ENCODE data around the gene TUBB4B.

TUBB4B gene

DNA sequence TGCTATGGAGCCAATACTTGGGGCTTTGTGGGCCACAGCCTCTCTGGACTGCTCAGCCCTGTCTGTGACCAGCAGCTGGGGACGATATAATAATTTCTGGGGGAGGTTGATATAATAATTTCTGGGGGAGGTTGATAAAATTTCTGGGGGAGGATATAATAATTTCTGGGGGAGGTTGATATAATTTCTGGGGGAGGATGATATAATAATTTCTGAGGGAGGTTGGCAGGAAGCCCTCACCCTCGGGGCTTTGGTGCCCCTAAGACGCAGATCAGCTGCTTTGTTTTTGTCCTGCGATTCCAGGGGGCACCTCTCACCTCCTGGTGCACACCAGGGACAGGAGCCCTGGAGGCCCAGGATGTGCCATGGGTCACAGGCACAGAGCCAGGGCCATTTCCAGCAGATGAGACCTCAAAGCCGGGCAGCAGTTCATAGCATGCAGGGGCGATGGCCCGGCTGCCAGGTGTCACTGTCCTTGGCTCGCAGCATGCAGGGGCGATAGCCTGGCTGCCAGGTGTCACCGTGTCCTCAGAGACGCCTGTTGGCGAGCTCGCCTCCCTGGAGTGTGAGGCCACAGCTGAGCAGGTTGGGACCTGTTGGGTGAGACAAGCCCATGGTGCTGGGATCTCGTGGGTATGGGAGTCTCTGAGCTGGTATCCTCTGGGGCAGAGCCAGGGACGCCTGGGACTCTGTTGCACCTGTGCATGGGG is 32.7 kb downstream of the TUBB4B start:
- peaks cover 9% of the 10 kb centered on the region for H3K36me3 Mint-ChIP-seq
- H3K9me3 Mint-ChIP-seq (ENCODE audit: low read depth), result no peaks in the 10 kb centered on the region
- no peak overlapping the region for H3K27ac Mint-ChIP-seq
- H3K27me3 Mint-ChIP-seq, result no peaks in the 10 kb centered on the region
- peaks cover 14% of the 10 kb centered on the region for H3K4me1 Mint-ChIP-seq (ENCODE audit: low read depth)
- no peak overlapping the region for H3K4me3 Mint-ChIP-seq

DNA sequence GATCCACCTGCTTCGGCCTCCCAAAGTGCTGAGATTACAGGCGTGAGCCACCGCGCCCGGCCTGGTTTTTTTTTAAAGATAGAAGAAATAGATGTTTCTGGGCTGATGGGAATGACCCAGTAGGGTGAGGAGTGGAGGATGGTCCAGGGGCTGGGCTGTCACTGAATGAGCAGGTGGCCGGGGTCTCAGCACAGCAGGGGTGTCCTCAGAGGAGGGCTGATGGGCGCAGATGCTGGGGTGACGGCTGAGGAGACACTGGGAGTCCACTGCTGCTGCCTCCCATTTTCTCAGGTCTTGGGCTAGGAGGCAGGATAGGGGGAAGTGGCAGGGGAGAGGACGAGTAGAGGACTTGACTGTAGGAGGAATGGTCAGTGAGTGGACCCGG is 34.1 kb downstream of the TUBB4B start:
- Mint-ChIP-seq H3K36me3 (no peaks in the 10 kb centered on the region), H3K27me3 (no peaks in the 10 kb centered on the region), H3K27ac (no peak overlapping the region), H3K4me1 (ENCODE audit: low read depth) (peaks cover 14% of the 10 kb centered on the region), H3K9me3 (ENCODE audit: low read depth) (no peaks in the 10 kb centered on the region), H3K4me3 (no peak overlapping the region)

DNA sequence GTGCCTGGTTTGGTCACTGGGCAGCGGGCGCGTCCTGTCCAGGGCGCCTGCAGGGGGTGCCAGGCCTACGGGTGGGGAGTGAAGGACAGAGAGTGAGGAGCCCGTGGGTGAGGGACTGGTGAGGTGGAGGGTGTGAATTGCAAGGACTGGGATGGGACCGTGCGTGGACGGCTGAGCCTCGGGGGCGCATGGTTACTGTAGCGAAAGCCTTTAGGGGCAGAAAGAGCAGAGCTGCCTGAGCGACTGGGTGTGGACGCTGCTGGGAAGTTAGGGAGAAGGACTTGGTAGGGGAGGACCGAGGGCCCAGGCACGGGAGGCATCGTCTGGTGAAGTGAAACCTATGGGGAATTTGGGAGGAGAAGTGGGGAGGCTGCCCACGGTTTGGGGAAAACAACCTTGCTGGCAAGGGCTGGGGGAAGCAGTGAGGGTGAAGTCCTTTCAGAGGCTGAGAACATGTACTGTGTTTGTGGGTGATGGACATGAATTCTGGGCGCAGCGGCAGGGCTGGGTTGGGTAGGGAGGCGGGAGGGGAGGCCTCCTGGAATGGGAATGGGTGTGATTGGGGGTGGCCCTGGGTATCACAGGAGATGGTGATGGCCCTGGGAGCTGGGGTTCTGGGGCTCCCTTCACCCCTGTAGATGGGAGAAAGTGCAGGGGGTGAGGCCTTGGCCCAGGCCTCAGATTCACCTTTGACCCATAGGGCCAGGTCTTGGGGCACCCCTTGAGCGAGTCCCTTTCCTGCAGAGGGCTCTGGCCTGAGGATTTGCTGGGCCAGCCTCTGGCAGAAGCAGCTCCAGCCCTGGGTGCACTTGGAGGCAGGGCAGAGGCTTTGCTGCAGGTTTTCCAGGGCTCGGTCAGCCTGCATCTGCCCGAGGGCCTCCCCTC is 34.7 kb downstream of the TUBB4B start:
- no peak overlapping the region for H3K4me3 Mint-ChIP-seq
- peaks cover 14% of the 10 kb centered on the region for H3K4me1 Mint-ChIP-seq (ENCODE audit: low read depth)
- peak overlapping the region; percentile 28 for H3K27ac Mint-ChIP-seq
- H3K27me3 Mint-ChIP-seq, result no peaks in the 10 kb centered on the region
- no peaks in the 10 kb centered on the region for H3K36me3 Mint-ChIP-seq
- H3K9me3 Mint-ChIP-seq (ENCODE audit: low read depth), result no peaks in the 10 kb centered on the region

DNA sequence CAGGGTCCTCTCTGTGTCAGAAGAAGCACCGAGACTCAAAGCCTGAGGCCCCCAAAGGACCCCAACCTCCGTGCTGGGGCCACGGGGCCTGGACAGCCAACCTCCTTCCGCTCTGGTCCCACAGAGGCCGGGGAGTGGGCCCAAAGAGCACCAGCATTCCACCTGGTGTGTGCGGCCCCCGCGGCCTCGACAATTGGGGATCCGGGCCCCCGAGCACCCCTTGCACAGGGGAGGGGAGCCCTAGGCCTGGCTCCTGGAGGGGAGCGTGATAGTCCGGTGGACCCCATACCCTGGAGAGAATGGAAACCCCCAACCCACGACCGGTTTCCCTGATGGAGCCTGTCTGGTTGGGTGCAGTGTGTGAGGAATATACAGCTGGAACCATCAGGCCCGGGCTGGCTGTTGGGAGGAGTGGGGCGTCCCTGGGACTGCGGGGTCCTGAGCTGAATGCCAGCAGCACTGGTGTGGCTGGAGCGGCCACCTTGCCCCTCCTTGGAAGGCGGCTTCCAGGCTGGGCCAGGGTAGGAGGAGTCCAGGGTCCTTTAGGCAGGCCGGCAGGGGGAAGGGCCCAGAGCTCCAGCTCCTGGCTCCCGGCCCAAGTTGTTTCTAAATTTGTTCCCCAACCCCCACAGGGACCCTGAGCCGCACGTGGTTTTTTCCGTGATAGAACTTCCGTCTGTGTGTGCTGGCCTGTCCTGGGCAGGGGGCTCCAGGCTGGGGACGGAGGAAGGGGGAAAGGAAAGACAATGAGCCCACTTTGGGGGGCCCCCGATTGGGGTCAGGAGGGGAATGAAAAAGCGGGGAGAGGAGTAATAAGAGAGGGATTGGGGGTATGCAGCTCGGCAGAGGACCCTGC is 35.6 kb downstream of the TUBB4B start:
- Mint-ChIP-seq H3K4me1 (ENCODE audit: low read depth) (peaks cover 8% of the 10 kb centered on the region), H3K27me3 (no peaks in the 10 kb centered on the region), H3K4me3 (peak overlapping the region; percentile 58), H3K9me3 (ENCODE audit: low read depth) (no peaks in the 10 kb centered on the region), H3K27ac (no peak overlapping the region), H3K36me3 (no peaks in the 10 kb centered on the region)

DNA sequence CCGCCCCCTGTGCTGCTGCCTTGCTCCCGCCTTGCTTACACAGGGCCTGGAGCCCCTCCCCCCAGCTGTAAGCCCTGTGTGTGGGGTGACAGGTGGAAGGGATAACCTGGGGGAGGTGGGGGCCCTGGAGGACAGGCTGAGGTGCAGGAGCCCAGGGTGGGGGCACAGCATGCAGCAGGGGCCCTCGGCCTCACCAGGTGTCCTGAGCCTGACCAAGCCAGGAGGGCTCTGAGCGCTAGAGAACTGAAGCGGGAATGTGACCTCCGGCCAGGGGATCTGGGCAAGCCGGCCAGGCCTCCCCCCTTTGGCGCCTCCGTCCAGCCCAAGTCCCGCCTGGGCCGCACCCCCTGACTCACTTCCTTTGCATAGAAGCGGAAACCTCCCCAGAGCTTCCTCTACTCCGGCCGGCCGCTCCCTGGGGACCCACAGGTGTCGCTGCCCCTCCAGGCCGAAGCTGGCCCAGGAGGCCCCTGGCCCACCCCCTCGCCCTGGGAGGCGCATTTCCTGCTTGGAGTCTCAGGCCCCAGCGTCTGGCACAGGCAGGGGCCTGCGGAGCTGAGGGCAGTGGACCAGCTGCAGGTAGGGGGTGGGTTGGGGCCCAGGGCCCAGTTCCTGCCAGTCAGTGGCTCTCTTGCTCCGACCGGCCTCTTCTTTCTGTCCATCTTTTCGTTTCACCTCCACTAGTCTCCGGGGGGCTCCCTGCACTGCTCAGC is 36.4 kb downstream of the TUBB4B start, which contains the start of gene TOR4A:
TSS of gene TOR4A (plus strand) at position 398 of the 713 bp plus-strand sequence. CDS start 964 bp downstream, outside the sequence.
- peak within 1 kb of the TSS; percentile 69 for H3K4me3 Mint-ChIP-seq
- no peaks in the 10 kb centered on the region for H3K9me3 Mint-ChIP-seq (ENCODE audit: low read depth)
- H3K36me3 Mint-ChIP-seq, result no peaks in the 10 kb centered on the region
- peaks cover 8% of the 10 kb centered on the region for H3K4me1 Mint-ChIP-seq (ENCODE audit: low read depth)
- H3K27me3 Mint-ChIP-seq, result no peaks in the 10 kb centered on the region
- no peak within 1 kb of the TSS for H3K27ac Mint-ChIP-seq

DNA sequence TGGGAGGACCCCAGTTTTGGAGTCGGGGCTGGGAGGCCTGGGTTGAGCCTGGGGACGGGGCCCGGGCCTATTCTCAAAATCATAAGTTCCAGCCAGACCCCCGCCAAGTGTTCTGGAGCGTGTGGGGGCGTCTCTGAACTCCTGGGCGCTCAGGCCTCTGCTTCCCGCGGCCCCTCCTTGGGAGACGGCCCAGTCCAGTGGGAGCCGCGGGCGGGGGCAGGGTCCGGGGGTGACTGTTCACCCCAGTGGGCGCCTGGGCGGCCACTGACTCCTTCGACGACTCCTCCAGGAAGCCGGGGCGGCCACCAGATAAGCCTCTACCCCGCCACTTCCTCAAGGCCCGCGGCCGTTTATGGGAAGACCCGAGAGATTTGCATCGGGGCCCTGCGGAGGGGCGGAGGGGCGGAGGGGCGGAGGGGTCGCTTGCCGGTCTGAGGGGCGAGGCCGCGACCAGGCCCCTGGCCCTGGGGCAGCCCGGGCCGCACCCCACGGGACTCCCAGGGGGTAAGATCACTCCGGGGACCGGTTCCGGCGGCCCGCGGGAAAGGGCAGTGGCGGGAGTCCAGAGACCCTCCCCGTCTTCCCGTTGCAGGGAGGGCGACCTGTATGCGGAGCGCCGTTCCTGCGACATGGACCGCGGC is 37.1 kb downstream of the TUBB4B start:
- no peak overlapping the region for H3K27ac Mint-ChIP-seq
- H3K4me3 Mint-ChIP-seq, result peak overlapping the region; percentile 69
- peaks cover 8% of the 10 kb centered on the region for H3K4me1 Mint-ChIP-seq (ENCODE audit: low read depth)
- no peaks in the 10 kb centered on the region for H3K9me3 Mint-ChIP-seq (ENCODE audit: low read depth)
- H3K27me3 Mint-ChIP-seq, result no peaks in the 10 kb centered on the region
- H3K36me3 Mint-ChIP-seq, result no peaks in the 10 kb centered on the region

DNA sequence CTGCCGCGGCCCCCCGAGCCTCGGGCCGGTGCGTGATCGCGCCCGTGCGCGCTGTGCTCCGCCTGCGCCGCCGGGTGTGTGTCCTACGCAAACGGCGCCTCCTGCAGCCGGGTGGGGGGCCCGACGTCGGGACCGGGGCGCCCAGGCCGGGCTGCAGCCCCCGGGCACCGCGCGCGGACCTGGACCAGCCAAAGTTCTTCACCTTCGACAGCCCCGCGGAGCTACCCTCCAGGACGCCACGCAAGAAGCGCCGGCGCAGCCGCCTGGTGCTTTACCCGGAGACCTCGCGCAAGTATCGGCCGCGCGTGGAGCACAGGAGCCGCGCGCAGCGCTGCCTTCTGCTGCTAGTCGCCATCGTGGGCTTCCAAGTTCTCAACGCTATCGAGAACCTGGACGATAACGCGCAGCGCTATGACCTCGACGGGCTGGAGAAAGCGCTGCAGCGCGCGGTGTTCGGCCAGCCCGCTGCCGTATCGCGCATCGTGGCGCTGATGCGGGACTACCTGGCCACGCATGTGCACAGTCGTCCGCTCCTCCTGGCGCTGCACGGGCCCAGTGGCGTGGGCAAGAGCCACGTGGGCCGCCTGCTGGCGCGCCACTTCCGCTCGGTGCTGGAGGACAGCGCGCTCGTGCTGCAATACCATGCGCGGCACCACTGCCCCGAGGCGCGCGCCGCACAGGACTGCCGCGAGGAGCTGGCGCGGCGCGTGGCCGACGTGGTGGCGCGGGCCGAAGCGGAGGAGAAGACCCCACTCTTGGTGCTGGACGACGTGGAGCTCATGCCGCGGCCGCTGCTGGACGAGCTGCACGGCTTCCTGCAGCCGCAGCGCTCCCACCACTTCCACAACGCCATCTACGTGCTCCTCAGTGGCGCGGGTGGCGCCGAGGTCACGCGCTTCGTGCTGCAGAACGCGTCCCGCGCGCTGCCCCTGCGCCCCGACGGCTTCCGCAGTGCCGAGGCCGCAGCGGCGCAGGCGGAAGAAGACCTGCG is 37.9 kb downstream of the TUBB4B start:
- H3K27me3 Mint-ChIP-seq, result no peaks in the 10 kb centered on the region
- no peak overlapping the region for H3K4me3 Mint-ChIP-seq
- no peaks in the 10 kb centered on the region for H3K36me3 Mint-ChIP-seq
- H3K27ac Mint-ChIP-seq, result no peak overlapping the region
- H3K4me1 Mint-ChIP-seq (ENCODE audit: low read depth), result peaks cover 8% of the 10 kb centered on the region
- H3K9me3 Mint-ChIP-seq (ENCODE audit: low read depth), result no peaks in the 10 kb centered on the region

DNA sequence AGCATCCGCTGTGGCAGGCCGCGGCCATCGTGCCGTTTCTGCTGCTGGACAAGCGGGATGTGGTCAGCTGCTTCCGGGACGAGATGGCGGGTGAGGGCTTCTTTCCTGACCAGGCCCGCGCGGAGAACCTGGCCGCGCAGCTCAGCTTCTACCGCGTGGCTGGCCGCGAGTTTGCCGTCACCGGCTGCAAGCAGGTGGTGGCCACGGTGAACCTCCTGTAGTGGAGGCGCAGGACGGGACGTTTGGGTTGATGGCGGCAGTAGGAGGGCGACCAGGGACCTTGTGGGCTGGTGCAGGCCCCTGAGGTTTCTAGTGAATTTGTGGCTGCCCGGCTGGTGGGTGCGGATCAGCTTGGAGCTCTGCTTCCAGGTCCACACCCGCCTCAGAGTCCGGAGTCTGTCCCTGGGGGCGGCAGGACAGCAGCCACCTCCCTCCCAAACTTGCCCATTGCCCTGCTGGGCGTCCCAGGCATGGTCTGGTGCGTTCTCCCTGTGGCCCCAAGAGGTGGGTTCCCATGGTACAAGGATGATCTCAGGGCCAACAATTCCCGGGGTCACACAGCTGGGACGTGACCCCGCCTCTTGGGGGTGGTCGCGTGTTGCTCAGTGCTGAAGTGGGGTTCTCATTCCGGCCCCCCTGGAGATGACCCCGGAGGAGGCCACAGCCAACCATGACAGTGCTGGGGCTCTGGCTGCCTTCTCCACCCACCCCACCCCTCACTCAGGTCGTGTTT is 38.8 kb downstream of the TUBB4B start:
- H3K4me3 Mint-ChIP-seq, result no peak overlapping the region
- peaks cover 7% of the 10 kb centered on the region for H3K4me1 Mint-ChIP-seq (ENCODE audit: low read depth)
- no peak overlapping the region for H3K27ac Mint-ChIP-seq
- no peaks in the 10 kb centered on the region for H3K27me3 Mint-ChIP-seq
- no peaks in the 10 kb centered on the region for H3K9me3 Mint-ChIP-seq (ENCODE audit: low read depth)
- H3K36me3 Mint-ChIP-seq, result no peaks in the 10 kb centered on the region

DNA sequence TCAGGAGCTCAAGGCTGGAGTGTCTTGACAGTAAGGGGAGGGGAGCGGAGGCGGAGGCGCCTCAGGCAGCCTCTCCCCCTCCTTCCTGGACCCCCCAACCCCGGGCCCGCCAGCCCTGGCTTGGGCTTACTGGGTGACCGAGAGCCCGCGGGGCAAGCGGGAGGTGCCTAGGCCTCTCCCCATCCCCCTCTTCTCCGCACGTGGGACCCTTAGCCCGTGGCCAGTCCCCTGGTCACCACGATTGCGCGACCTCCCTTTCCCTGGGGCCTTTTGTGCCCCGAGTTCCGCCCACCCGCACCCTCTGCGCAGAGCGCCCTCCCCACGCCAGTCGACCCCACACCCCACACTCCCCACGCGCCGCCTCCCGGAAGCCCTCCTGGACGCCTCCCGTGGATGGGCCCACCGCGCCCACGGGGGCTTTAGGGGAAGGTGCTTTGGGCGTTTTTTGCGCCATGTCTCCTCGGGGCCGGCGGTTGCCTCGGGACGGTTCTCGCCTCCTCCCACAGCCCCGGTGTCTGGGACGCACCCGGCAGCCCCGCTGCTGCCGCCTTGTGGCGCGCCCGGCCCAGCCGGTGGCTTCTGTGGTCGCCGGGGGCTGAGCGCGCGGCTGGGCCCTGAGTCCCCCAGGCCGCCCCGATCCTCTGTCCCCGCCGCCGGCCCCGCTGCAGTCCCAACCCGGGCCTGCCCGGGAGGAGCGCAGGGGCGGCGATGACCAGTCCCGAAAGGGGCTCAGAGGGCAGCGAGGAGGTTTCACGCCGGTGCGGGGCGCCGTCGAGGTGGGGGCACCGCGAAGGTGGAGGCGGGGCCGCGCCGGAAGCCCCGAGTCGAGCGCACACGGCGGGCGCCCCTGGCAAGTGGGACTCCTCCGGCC is 39.6 kb downstream of the TUBB4B start:
- no peak overlapping the region for H3K4me3 Mint-ChIP-seq
- no peaks in the 10 kb centered on the region for H3K27me3 Mint-ChIP-seq
- H3K9me3 Mint-ChIP-seq (ENCODE audit: low read depth), result no peaks in the 10 kb centered on the region
- H3K4me1 Mint-ChIP-seq (ENCODE audit: low read depth), result peaks cover 1% of the 10 kb centered on the region
- H3K36me3 Mint-ChIP-seq, result no peaks in the 10 kb centered on the region
- H3K27ac Mint-ChIP-seq, result no peak overlapping the region

DNA sequence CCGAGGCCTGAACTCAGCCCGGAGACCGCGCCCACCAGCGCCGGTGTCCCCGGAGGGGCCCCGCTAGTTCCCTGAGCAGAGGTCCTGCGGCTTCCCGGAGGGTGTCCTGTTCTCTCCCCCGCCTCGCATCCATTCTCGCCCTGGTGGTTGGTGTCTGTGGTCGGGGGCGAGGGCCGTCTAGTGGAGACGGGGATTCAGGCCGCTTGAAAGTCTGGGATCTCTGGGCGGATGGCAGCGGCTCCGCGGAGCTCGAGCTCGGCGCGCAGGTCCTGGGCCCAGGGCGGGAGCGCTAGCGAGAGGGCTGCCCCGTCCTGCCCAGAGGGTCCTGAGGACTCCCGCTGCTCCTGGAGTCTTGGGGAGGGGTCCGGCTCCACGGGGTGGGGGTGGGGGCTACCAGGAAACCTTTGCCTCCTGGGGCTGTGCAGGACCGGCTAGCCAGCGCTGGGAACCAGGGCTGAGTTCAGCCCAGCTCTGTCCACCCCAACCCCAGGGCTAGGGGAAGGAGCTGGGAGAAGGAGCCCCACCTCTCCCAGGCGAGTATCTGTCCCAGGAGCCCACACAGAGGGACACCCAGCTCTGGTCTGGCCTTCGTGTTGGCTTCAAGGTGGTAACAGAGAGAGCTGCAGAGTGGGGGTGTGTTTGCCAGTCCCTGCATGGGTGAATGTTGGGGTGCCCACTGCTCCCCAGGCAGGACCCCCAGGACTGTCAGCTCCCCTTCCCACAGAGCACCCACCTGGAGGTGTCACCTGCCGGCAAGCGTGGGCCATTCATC is 40.4 kb downstream of the TUBB4B start:
- Mint-ChIP-seq H3K4me1 (ENCODE audit: low read depth) (no peaks in the 10 kb centered on the region), H3K27me3 (no peaks in the 10 kb centered on the region), H3K4me3 (no peak overlapping the region), H3K36me3 (no peaks in the 10 kb centered on the region), H3K9me3 (ENCODE audit: low read depth) (no peaks in the 10 kb centered on the region), H3K27ac (no peak overlapping the region)

DNA sequence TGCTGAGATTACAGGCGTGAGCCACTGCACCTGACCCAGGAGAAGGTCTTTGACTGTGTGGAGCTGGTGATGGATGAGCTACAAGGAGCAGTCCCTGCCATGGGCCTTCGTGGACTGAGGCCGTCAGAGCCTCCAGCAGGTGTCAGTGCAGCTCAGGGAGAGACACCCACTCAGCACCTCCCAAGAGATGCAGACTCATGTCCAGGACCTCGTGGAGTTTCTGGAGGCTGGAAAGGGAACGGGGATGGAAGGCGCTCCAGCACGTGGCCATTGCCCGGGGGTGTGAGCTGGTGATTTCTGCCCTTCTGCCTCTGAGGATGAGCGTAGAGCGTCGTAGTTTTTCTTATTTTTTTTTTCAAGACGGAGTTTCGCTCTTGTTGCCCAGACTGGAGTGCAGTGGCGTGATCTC is 45.9 kb downstream of the TUBB4B start:
- Mint-ChIP-seq H3K27me3 (peaks cover 3% of the 10 kb centered on the region), H3K4me3 (no peak overlapping the region), H3K4me1 (ENCODE audit: low read depth) (no peaks in the 10 kb centered on the region), H3K27ac (no peak overlapping the region), H3K36me3 (no peaks in the 10 kb centered on the region), H3K9me3 (ENCODE audit: low read depth) (no peaks in the 10 kb centered on the region)
